ENCODE results near the gene RMDN2.

DNA sequence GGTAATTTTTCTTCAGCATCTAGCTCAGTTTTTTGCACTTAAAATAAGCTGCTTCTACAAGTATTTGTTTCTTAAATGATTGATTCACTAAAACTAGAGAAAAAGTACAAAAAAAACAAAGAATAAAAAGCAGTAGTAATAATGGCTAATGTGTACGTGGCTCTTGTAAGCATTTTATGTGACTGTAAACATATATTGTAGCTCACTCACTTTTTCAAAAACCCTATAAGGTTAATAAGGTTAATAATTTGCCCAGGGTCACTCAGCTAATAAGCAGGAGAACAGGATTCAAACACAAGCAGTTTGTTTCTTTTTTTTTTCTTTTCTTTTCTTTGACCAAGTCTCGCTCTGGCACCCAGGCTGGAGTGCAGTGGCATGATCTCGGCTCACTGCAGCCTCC, 67.5 kb downstream of the RMDN2 start:
- TF ChIP-seq CTCF (optimal IDR thresholded peaks at IDR 0.05 in 1 of 3, IDR thresholded peaks at IDR 0.05 in 1 of 3, conservative IDR thresholded peaks at IDR 0.05 in 1 of 3; ENCODE audit: extremely low read depth in 1 of 3, insufficient read depth in 2 of 3, low read length in 3 of 3) (no peak), EZH2 (IDR thresholded peaks at IDR 0.05; ENCODE audit: low read length) (no peak)

Data from keratinocyte (primary cell).